PC-9 (cell line): ENCODE results near the gene NMD3.

ENCODE experiments used
- EZH2 ChIP-seq: fragments of 200-600 bp; sonication (generic); IDR thresholded peaks from 2 replicates; pipeline ENCODE4 v1.8.0; 2017; ENCODE audit warnings: antibody characterized with exemption, low read depth
- TF ChIP-seq, protein P1 (sequence below): fragments of 200-600 bp; sonication (generic); conservative IDR thresholded peaks from 2 replicates; pipeline ENCODE4 v1.6.1; 2017; ENCODE audit warnings: mixed run types, antibody characterized with exemption, mild to moderate bottlenecking, moderate library complexity

- TF ChIP-seq, protein P1, sequence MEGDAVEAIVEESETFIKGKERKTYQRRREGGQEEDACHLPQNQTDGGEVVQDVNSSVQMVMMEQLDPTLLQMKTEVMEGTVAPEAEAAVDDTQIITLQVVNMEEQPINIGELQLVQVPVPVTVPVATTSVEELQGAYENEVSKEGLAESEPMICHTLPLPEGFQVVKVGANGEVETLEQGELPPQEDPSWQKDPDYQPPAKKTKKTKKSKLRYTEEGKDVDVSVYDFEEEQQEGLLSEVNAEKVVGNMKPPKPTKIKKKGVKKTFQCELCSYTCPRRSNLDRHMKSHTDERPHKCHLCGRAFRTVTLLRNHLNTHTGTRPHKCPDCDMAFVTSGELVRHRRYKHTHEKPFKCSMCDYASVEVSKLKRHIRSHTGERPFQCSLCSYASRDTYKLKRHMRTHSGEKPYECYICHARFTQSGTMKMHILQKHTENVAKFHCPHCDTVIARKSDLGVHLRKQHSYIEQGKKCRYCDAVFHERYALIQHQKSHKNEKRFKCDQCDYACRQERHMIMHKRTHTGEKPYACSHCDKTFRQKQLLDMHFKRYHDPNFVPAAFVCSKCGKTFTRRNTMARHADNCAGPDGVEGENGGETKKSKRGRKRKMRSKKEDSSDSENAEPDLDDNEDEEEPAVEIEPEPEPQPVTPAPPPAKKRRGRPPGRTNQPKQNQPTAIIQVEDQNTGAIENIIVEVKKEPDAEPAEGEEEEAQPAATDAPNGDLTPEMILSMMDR: no peak
- no peak for TF ChIP-seq EZH2
These were observed 17.5 kb upstream of the NMD3 start for GRCh38 chr3:161203485-161204098.
